ENCODE results near the gene INTS7.
A peak's percentile ranks its signal among the peaks of the same experiment; 100 is the strongest.
"Not testable (repeated sequence)": the region's sequence is repeated elsewhere in the genome, so short reads cannot be mapped to it uniquely, and the experiment has no call there.

The INTS7 gene

GRCh38 chr1:211978596-211978995, 56.8 kb downstream of the INTS7 start:
- DNase-seq (ENCODE audit: low spot score), result no peak

- DNase-seq (ENCODE audit: low spot score), result no peak
These were observed 60.0 kb downstream of the INTS7 start for GRCh38 chr1:211975152-211975941.

GRCh38 chr1:211973541-211973940, 61.8 kb downstream of the INTS7 start:
- no peak for DNase-seq (ENCODE audit: low spot score)

GRCh38 chr1:211968200-211968834, 67.0 kb downstream of the INTS7 start:
- DNase-seq (ENCODE audit: low spot score), result no peak

GRCh38 chr1:211967704-211968103, 67.7 kb downstream of the INTS7 start:
- no peak for DNase-seq (ENCODE audit: low spot score)

GRCh38 chr1:211965108-211965805, 70.1 kb downstream of the INTS7 start:
- DNase-seq (ENCODE audit: low spot score), result no peak

GRCh38 chr1:211959680-211960079, 75.7 kb downstream of the INTS7 start:
- no peak for DNase-seq (ENCODE audit: low spot score)

- DNase-seq (ENCODE audit: low spot score), result no peak
These were observed 76.1 kb downstream of the INTS7 start for GRCh38 chr1:211959221-211959620.

GRCh38 chr1:211954028-211954427, 81.3 kb downstream of the INTS7 start:
- not testable (repeated sequence) for DNase-seq (ENCODE audit: low spot score)

GRCh38 chr1:211953543-211953942, 81.8 kb downstream of the INTS7 start:
- not testable (repeated sequence) for DNase-seq (ENCODE audit: low spot score)

GRCh38 chr1:211952299-211952698, 83.1 kb downstream of the INTS7 start:
- no peak for DNase-seq (ENCODE audit: low spot score)

- DNase-seq (ENCODE audit: low spot score), result peak; percentile 11
These were observed 83.5 kb downstream of the INTS7 start for GRCh38 chr1:211951856-211952255.

- no peak for DNase-seq (ENCODE audit: low spot score)
These were observed 87.0 kb downstream of the INTS7 start for GRCh38 chr1:211948377-211948776.

GRCh38 chr1:211947396-211948295, 87.7 kb downstream of the INTS7 start:
- DNase-seq (ENCODE audit: low spot score), result no peak

GRCh38 chr1:211944733-211945500, 90.4 kb downstream of the INTS7 start:
- DNase-seq (ENCODE audit: low spot score), result peak; percentile 39

- DNase-seq (ENCODE audit: low spot score), result no peak
These were observed 92.8 kb downstream of the INTS7 start for GRCh38 chr1:211942583-211942982.

GRCh38 chr1:211939876-211940468, 95.4 kb downstream of the INTS7 start:
- no peak for DNase-seq (ENCODE audit: low spot score)

- no peak for DNase-seq (ENCODE audit: low spot score)
These were observed 96.8 kb downstream of the INTS7 start for GRCh38 chr1:211938561-211938997.

- DNase-seq (ENCODE audit: low spot score), result not testable (repeated sequence)
These were observed 97.9 kb downstream of the INTS7 start for GRCh38 chr1:211937422-211937821.

- DNase-seq (ENCODE audit: low spot score), result no peak
These were observed 99.8 kb downstream of the INTS7 start for GRCh38 chr1:211935448-211935970.
